AG09309 (cell line): ENCODE data around the gene RTL1.

Source experiments
- DNase-seq: peaks from one replicate; pipeline ENCODE4 v3.0.0-alpha.2; 2010; ENCODE audit warnings: low read depth
- H3K4me3 ChIP-seq: 2 replicates; pipeline ENCODE4 v1.5.1; 2011; ENCODE audit warnings: mild to moderate bottlenecking, low read depth, low read length, moderate library complexity; ENCODE audit not compliant: control insufficient read depth
- TF ChIP-seq, protein P1 (sequence below): IDR thresholded peaks from 2 replicates; pipeline ENCODE4 v1.5.1; 2011; ENCODE audit warnings: mild to moderate bottlenecking, low read depth, low read length, inconsistent platforms; ENCODE audit not compliant: insufficient read depth, control insufficient read depth; ENCODE audit errors: missing control alignments

RTL1 gene

DNA sequence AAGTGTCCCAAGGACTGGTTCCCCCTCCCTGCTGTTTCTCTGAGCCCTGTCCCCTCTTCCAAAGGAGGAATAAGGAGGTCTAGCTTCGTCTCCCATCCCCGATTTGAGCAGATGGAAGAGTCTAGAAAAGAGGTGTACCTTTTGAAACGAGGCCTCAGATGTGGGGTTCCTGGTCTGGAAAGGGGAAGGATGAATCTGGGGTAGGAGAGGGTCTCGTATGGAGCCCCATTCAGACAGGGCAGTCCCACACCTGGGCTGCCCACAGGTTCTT, 64.3 kb downstream of the RTL1 start:
- TF ChIP-seq, protein P1, sequence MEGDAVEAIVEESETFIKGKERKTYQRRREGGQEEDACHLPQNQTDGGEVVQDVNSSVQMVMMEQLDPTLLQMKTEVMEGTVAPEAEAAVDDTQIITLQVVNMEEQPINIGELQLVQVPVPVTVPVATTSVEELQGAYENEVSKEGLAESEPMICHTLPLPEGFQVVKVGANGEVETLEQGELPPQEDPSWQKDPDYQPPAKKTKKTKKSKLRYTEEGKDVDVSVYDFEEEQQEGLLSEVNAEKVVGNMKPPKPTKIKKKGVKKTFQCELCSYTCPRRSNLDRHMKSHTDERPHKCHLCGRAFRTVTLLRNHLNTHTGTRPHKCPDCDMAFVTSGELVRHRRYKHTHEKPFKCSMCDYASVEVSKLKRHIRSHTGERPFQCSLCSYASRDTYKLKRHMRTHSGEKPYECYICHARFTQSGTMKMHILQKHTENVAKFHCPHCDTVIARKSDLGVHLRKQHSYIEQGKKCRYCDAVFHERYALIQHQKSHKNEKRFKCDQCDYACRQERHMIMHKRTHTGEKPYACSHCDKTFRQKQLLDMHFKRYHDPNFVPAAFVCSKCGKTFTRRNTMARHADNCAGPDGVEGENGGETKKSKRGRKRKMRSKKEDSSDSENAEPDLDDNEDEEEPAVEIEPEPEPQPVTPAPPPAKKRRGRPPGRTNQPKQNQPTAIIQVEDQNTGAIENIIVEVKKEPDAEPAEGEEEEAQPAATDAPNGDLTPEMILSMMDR, result no peak
- no peak overlapping the region for H3K4me3 ChIP-seq
- no peak for DNase-seq

DNA sequence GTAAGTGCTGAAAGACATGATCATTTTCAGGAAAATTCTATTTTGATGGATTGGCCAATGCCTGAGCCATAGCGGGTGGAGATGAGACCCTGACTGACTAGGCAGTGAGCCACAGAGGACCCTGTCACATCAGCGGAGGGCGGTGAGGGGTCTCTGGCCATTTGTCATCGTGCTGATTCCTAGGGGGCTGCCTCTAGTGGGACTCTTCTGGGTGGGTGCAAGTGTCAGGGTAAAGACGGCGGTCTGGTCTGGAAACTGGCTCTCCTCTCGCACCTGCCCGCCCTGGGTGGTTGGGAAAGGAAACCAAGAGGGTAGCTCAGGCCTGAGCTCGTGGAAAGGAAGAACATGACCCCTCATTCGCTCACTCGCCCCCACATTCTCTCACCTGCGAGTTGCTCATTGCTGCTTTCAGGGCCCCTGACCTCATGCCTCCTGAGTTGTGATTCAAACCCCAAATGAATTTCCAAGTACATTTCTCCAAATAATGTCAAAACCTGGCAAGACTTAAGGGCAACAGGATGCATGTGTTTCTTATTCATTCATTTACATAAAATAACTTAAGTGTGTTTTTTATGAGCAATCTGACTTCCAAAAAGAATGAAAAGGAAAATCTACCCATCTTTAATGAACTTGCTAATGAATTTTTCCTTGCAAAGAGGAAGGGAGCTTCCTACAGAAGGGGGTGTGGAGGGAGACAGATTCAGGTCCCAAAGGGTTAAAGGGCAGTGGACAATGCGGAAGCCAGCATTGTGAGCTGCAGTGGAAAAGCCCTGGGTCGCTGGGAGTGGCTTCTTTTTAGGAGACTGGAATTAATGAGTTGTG, 64.8 kb downstream of the RTL1 start:
- H3K4me3 ChIP-seq, result no peak overlapping the region
- DNase-seq, result no peak
- TF ChIP-seq, protein P1, result no peak

DNA sequence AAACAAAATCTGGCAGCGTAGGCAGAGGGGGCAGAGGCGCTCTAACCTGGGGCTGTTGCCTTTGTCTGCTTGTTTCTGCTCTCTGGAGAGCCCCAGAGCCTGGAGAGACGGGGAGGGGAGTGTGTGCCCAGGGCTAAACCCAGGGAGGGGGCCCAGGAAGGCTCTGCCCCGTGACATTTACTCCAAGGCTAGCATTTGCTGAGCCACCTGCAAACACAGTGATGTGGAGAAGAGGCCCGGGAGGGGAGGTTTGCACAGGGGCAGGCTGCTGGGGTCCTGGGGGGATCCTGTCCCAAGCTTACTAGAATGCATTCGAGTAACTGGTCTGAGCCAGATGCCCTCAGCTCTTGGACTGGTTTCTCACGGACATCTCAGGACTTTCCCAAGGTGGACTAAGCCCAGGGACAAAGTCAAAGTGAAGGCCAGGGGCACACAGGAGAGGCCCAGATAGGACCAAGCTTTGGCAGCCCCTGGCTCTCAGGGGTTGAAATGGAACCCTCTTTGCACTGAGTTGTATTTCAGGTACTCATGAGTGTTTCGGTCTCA, 65.6 kb downstream of the RTL1 start:
- TF ChIP-seq, protein P1, result no peak
- DNase-seq, result no peak
- no peak overlapping the region for H3K4me3 ChIP-seq

DNA sequence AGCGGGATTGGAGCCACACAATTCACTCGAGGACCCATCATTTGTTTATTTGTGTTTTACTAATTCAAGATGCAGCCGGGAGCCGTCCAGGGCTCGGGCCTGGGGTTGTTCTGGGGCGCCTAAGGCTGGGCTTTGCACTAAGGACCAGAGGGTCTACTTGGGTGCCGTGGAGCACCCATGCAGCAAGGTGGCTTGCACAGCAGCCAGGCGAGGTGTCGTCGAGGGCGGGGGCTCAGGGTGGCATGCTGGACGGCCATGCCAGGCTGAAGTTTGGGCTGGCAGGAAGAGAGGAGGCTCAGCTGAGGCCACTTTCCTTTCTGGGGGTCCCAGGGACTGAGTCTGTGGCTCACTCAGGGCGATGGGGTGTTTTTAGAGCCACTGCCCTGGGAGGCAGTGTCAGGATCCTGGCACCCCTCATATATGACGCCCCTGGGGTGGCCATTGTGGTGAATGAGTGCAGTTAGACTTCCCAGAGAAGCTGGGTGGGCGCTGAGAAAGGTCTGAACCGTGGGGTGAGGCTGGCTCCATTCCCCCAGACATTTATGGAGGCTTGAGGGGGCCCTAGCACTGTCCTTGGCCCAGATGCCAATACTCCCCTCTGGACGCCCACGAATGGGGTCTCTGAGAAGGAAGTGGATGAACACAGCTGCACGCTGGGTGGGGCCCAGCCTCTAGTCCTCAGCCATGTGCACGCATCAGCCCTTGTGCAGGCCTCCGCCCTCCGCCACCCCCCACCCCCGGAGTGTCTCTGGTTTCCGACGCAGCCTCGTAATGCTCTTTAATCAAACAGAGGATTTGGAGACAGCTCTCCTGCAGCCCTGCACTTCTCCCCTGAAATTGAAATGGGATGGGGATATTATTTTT, 66.3 kb downstream of the RTL1 start:
- TF ChIP-seq, protein P1, result no peak
- no peak overlapping the region for H3K4me3 ChIP-seq
- no peak for DNase-seq

DNA sequence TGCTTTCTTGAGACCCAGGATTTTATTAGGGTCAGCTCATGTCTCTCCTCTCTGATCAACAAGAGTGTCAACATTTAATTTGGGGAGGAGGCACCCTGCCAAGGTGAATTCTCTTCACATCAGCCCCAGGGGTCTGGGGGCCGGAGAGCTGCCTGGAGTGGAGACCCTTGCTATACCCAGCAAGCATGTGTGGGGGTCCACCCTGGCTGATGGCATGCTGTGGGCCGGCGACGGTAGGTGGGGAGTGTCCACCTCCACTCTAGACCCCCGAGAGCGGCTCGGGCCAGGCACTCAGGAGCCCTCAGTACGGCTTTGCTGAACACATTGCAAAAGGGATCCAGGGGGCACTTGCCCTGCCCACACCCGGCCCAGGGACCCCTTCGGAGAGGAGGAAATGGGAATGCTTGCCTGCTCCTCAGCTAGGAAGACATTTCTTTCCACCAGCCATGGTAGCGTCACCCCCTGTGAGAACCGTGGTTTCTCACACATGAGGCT, 67.2 kb downstream of the RTL1 start:
- TF ChIP-seq, protein P1, result no peak
- no peak for DNase-seq
- H3K4me3 ChIP-seq, result no peak overlapping the region

DNA sequence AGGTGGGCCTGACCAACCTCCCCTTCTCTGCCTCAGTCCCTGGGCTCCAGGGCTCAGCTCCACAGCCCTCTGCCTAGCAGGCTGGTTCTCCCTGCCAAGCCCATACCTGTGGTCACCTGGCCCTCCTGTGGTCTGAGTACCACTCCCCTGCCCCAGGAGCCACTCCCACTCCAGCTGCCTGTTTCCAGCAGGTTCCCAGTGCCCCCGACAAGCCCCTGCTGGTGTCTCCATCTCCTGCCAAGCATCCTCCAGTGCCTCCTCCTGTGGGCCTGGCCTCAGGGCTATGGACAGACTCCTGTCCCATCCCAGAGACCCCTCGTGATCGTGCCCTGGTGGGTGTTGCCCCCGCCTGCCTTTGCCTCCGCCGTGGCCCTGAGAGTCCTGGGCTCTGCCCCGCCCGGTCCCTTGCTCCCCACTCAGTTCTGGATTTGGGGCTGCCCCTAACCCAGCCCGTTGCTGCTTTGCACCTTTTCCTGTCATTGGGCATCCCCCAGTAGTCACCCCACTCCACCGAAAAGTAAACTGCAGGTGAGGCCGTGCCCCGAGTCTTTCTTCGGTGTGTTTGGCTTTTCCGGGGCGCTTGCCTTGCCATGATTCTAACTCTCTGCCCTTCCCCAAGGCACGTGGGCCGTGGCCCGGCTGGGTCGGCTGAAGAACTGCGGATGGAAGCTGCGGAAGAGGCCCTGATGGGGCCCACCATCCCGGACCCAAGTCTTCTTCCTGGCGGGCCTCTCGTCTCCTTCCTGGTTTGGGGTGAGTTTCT, 67.8 kb downstream of the RTL1 start:
- DNase-seq, result no peak
- TF ChIP-seq, protein P1, result no peak
- no peak overlapping the region for H3K4me3 ChIP-seq
